Omental fat pad (tissue), 4 donors: ENCODE measurements around the gene ZNF362. TPM values are rescaled to one million over a fixed set of nuclear protein-coding genes. Genes with fewer than 3 reads are reported as not detected.

Experiments
- ATAC-seq: fragments of 150-250 bp; one replicate; pipeline ENCODE4 v1.9.1; 2016; ENCODE audit warnings: mild to moderate bottlenecking, moderate library complexity; ENCODE audit not compliant: low FRiP score
- DNase-seq: peaks from one replicate; pipeline ENCODE4 v3.0.0-alpha.2; 2019; ENCODE audit warnings: low spot score
- total RNA-seq, 4 donors: library from RNA; depleted of rRNA; stranded (reverse); fragments of >200 nt; gene quantifications; one replicate each; pipeline ENCODE4 v1.1.0, GENCODE V29; 2016
- TF ChIP-seq, protein P1 (sequence below), 3 donors: fragments of 450-650 bp; IDR thresholded peaks; one replicate each; pipeline ENCODE4 v1.5.1; 2016 to 2017; ENCODE audit warnings: antibody characterized with exemption in 3 of 3, mild to moderate bottlenecking in 3 of 3, moderate library complexity in 2 of 3

ZNF362 gene
- total RNA-seq, 4 donors from 2014 or later = 10.4 to 13.9 (median 11.2) TPM

DNA sequence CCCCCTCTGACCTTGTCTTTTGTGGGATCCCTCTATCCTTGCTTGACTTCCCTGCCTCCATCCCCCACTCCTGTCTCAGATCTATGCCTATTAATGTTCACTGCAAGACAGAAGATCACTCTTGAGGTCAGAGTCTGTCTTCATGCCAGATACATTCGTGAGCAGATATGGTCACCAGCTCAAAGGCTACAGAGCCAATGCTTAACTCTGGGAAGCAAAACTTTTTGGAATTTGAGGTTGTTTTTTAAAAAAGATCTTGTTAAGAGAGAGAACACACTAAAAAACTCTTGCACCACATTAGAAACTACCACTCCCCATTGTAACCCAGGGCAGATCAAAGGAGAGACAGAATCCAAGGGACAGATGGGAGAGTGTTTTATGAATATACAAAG lies 81.8 kb downstream of the ZNF362 start:
- DNase-seq (no peak), ATAC-seq (no peak)
- TF ChIP-seq, protein P1, sequence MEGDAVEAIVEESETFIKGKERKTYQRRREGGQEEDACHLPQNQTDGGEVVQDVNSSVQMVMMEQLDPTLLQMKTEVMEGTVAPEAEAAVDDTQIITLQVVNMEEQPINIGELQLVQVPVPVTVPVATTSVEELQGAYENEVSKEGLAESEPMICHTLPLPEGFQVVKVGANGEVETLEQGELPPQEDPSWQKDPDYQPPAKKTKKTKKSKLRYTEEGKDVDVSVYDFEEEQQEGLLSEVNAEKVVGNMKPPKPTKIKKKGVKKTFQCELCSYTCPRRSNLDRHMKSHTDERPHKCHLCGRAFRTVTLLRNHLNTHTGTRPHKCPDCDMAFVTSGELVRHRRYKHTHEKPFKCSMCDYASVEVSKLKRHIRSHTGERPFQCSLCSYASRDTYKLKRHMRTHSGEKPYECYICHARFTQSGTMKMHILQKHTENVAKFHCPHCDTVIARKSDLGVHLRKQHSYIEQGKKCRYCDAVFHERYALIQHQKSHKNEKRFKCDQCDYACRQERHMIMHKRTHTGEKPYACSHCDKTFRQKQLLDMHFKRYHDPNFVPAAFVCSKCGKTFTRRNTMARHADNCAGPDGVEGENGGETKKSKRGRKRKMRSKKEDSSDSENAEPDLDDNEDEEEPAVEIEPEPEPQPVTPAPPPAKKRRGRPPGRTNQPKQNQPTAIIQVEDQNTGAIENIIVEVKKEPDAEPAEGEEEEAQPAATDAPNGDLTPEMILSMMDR (IDR thresholded peaks at IDR 0.05) = no peak

DNA sequence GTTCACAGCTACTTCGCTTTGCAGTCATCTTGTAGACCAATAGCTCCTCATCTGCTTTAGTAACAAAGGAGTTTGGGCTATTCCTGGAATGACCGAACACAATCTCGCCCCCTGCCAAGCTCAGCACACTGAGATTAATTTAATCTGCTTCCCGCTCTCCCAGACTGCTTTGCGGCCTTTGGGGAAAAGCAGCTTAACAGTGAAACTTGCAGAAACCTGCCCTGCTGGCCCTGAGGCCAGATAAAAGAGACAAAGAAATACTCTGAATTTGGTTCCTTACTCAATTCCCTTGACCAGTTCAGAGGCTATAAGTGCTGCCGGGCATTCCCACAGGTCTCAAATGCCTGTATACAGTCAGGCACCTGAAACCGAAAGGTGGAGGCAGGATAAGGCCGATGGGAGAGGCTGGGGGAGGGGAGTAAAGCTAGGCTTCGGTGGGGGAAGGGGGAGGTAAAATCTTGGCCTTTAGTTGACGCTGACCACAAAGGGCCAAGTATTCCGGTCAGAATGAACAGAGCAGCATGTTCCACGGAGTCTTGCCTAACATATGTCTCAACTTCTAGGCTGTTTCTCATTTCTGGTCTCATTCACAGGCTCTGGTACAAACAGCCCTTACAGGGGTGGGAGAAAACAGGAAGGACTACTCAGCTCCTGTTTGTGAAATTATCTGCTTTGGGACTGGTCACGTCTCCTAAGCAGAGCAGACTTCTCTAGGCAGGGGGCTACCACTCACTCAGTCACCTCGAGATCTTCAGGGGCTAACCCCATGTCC lies 82.3 kb downstream of the ZNF362 start:
- TF ChIP-seq, protein P1 (IDR thresholded peaks at IDR 0.05) = no peak
- peak; percentile 87 for ATAC-seq
- DNase-seq = no peak

DNA sequence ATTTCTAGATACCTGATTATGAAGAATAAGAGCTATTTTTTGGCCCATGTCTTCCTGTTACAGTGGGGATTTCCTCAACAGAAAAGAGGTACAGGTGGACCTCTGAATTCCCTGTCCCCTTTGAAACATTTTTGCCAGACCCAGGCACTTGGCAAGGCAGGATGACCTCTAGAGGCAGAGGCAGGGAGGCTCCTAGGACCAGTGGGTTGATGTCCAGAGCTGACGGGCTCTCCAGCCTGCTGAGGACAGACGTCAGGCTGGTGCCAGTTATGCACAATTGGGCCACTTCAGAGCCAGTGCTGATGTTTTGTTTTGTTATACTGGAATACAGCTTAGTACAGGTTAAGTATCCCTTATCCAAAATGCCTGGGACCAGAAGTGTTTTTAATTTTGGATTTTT lies 83.1 kb downstream of the ZNF362 start:
- DNase-seq (no peak), ATAC-seq (no peak)
- TF ChIP-seq, protein P1 (IDR thresholded peaks at IDR 0.05) = peak in 1 of 3 donors; percentile 8

DNA sequence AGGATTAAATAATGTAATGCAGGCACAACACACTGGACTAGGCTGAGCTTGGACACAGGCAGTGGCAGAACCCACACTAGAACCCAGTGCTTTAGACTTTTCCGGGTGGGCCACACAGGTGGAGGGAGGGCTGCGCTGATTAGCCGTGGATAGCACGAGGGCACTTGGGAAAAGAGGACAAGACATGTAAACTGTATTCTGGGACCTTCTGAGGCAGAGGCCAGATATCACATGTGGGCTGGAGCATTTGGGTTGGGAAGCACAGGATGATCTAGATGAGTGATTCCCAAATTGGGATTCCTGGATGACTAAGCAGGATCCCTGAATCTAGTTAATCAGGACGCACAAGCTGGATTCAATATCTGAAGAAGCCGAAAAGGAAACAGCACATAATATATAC lies 84.9 kb downstream of the ZNF362 start:
- ATAC-seq = no peak
- DNase-seq = no peak

DNA sequence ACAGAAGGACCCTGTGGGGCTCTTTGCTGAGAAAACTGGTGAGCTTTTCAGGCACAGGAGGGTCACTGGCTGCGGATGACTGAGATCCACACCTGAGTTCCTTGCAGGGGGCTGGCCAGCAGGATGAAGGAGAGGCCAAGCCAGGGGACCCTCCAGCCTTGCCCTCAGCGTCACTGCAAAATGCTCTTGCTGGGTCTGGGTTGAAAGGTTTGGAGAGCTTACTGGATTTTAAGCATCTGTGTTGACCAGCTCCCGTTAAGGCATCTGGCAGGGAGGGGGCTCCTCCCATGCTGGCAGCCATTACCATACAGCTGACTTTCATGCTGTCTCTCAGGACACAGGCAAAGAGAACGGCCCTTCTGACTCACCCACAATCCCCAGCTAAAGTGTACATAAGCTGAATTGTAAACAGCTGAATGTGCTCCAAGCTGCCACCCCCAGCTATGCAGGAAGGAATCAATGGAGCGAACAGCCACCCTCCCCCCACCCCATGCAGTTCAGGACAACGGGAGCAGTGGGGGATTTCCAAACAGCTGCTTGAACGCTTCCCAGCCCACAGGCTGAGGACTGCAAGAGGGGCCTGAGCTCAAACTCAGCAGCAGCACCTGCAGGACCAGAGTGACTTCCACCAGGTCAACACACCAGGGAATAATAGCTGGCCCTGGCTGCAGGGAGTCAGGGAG lies 85.9 kb downstream of the ZNF362 start:
- DNase-seq = peak; percentile 41
- TF ChIP-seq, protein P1 (IDR thresholded peaks at IDR 0.05) = no peak
- ATAC-seq = peak; percentile 12

More for the DNA sequence above, 84.9 kb downstream of the ZNF362 start:
- TF ChIP-seq, protein P1 (IDR thresholded peaks at IDR 0.05) = no peak

DNA sequence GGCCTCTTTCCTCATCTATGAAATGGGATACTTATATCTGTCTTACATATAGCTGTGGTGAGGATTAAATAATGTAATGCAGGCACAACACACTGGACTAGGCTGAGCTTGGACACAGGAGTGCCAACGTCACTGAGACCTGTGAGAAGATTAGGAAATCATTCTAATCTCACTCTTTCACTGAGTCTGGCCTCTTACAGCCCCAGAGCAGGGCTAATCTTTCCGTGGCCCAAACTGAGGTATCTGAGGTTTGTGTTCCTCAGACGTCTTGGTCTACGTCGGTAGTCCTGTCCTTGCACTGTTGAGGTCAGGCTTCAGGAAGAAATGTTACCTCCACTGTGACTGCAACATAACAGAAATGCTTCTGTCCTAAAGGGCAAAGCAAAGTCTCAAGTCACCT lies 87.2 kb downstream of the ZNF362 start:
- ATAC-seq (no peak), DNase-seq (peak; percentile 14)
- TF ChIP-seq, protein P1 (IDR thresholded peaks at IDR 0.05) = no peak
